ENCODE results near the gene NAT14.

The NAT14 gene

DNA sequence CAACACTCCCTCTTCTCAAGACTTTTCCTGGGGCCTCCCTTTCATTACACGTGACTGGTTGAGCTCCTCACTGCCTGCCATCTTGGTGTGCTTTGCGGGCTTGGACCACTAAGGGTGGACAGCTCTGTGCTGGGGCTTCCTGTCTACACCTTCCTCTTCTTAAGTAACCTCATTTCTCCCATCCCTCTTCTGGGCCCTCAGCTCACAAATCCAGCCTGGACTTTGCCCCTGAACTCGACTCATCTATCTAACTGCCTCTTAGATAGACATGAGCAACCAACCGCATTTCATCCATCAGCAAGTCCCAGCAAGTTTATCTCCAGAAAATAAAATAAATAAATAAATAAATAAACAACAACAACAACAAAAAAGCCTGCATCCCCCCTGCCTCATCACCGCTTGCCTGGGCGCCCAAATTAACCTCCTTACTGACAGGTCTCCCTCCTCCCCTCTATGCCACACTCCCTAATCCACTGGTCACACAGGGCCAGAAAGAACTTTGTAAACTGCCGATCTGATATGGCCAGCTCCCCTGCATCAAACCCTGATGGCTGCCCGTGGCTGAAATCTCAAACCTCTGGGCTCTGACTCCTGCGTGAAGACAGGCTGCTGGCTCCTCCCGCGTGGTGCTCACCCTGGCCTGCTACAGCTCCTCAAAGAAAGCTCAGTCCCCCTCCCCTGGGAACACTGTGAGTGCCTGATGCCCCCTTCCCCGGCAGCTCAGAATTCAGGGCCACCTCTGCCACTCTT is 31.3 kb upstream of the NAT14 start:
- no peak for DNase-seq

DNA sequence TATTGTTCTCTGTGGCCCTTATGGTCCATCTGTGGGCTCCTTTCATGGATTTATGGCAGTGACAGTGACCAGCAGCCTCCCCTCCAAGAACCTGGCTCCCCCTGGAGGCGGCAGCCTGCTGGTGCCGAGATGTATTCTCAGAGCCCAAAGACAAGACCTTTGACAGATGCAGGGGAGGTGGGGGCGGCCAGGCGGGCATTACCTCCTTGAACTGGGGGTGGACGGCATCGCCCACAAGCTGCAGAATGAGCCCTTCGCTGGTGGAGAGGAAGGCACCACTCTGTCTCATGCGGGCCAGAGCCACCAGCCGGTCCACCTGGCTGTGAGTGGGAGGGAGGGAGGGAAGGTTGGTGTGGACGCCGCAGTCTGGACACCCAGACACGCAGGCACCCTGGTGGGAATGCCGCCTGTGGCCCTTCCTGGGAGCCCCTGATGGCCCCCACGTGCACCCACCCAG is 30.2 kb upstream of the NAT14 start:
- peak; percentile 25 to 72 for DNase-seq

DNA sequence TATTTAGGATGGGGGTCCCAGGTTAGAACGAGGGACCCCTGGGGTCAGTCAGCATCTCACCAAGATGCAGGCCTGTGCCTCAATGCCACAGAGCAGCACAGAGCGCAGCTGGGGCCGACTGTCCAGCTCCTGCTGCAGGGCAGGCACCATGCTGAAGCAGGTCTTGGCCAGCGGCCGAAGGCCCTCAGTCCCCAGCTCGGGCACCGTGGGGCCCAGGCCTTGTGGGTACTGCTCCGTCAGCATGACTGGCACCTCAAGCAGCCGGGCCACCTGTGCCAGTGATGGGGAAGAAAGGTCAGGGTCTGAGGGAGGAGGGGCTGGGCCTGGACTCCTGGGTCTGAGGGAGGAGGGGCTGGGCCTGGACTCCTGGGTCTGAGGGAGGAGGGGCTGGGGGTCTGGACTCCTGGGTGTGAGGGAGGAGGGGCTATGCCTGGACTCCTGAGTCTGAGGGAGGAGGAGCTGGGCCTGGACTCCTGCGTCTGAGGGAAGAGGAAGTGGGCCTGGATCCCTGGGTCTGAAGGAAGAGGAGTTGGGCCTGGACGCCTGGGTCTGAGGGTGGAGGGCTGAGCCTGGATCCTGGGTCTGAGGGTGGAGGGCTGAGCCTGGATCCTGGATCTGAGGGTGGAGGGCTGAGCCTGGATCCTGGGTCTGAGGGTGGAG is 29.3 kb upstream of the NAT14 start:
- DNase-seq = no peak

DNA sequence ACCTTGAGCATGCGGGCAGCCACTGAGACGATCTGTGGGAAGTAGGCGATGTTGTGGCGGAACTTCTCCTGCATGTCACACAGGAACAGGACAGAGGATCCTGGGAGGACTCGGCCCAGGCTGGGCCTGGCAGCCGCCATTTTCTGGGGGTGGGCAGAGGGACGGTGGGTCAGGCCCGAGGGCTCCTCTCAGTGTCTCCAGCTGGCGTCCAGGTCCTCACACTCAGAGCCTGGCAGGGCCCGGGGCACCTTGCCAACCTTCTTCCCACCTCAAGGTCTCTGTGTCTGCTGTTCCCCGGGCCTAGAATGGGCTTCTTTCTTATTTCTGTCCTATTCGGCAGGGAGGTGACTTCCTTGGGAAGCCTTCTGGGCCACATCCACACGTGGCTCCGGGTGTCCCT is 28.6 kb upstream of the NAT14 start:
- DNase-seq = no peak

DNA sequence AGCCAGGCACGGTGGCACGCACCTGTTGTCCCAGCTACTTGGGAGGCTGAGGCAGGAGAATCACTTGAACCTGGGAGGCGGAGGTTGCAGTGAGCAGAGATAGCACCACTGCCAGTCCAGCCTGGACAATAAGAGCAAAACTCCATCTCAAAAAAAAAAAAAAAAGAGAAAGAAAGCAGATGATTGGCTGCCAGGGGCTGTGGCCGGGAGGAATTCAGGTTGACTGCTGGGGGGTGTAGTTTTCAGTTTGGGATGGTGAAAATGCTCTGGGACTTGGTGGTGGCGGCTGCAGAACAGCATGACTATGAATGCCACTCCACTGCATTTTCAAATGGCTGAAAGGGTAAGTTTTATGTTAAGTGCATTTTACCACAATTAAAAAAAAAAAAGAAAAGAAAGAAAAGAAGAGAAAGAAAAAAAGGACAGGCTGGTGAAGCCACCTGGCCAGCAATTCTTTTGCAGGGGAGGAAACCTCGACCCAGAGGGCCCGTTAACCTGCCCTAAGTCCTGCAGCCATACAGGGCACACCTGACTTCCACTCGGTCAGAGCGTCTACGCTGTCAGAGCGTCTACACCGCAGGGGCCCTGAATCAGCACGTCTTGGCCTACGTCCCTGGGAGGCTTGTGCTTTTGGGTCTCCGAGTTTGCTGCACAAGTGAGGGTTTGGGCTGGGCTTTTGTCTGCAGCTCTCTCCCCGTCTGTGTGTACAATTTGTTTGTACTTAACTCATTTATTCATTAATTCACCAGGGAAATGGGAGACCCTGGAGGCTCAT is 27.1 kb upstream of the NAT14 start:
- no peak for DNase-seq

DNA sequence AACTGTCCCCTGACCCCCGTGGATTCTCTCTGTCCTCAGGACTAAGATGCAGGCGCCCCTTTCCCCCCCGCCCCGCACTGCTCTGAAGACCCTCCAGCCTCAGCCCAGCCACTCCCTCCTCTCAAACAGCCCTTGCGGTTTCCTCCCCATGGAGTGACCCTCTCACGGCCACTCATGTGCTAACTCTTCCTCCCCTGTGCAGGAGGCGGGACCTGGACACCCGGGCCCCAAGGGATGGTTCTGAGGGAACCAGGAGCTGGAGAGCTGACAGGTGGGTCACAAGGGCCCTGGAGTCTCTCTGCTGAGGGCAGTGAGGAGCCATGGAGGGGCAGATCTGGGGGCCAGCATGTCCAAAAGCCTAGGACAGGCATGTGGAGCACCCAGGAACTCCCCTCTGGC is 25.4 kb upstream of the NAT14 start:
- DNase-seq = peak in 1 of 2 experiments; percentile 56

DNA sequence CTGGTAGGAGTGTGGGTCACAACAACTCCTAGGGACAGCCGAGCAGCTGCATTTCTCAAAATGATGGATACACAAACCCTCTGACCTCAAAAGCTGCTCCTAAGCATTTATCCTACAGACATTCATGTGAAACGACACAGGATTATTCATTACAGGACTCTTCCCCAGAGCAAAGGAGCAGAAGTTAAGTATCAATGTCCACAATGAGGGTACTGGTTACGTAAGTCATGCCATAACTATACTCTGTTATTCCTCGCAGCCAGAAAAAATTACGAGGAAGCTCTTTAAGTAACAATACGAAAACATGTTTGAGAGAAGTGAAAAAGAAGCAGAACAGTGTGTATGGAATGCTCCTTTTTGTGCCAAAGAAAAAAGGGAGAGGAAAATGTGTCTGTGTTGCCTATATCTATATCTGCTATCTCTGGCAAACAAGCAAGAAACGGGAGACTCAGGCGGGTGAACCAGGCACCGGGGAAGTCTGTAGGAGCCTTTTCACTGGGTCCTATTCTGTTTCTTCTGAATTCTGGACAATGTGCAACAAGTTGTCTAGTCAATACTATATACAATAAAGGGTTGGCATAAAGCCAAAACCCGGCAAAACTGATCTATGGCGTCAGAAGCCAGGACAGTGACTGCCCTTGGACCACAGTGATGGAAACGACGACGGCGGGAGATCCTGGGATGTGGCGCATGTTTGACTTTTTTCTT is 24.9 kb upstream of the NAT14 start:
- no peak for DNase-seq

DNA sequence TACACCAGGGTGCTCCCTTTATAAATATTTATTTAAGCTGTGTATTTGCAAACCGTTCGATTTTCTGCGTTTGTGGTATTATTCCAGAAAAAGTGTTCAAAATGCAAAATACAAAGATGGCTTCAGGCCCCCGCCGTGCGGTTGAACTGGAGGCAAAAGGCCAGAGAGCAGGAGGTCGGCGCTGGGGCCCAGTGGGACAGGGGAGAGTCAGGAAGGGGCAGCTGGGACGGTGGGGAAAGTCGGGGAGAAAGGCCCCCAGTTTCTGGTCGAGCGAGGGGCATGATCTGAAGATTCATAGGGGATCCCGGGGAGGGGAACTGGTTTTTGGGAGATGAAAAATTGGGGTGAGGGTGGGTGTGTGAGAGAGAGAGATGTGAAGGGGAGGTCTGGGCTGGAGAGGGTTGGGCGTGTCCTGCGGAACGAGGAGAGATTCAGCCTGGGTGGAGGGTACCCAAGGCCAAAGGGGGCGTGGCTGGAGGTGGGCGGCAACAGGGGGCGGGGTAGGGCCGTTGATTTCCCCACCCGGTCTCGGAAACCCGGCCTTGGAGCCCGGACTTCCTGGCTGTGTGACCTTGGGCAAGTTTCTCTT is 24.2 kb upstream of the NAT14 start:
- DNase-seq = no peak

DNA sequence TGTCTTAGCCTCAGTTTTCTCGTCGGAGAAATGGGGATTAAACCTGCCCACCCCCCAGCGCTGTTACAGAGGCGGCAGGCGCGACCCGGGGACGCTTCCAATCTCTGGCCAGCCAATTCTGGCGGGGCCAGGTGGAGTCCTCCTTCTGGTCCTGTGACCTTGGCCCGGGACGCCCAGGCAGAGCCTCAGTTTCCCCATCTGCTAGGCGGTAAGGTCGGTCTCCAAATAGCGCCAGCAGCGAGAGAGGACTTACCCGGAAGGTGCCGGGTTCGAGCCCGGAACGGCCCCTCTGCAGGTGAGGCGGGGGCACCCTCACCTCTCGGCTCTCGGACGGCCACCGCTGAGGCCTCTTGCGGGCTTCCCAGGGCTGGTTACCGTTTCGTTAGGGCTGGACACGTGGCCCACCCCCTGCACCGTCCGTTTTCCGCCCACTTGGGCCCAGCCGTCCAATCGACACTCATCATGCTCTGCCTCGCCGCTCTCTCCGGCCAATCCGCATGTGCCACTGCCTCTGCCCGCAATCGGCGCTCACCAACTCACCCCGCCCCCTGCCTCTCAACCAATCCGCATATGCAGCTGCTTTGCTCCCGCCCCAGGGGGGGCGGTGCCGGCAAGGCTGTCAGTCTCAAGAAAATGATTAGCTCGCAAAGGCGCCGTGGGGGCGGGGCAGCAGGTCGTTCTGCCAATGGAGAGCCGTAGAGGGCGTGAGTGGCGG is 23.6 kb upstream of the NAT14 start, which contains the start of gene ISOC2:
TSS of gene ISOC2 (minus strand) at position 384 of the 715 bp plus-strand sequence. CDS start 5,156 bp downstream, outside the sequence.
- DNase-seq = peak; percentile 80 to 93

DNA sequence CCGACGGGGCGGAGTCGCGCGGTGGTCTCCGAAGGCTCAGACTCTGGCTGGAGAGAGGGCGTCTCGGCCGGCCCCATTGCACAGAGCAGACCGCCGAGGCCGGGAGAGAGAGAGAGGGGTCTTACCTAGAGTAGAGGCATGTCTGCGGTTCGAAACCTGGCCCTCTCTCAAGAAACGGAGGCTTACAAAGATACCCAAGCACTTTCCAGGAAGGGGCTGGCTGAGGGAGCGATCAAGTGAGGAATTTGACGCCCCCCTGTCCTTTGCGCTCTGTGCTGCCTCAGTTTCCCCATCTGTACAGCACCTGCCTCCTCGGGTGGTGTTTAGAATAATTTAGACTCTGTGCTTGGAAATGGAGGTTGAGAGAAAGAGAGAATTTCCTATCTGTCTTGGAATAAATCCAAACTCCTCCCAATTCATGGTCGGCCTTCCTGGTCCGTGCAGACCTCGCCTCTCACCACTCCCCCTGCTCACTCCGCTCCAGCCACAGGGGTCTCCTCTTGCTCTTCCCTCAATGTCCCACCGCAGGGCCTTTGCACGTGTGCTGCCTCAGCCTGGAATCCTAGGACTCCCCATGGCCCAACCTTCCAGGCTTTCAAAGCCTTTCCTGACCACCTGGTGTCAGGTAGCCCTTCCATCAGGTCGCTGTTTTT is 22.9 kb upstream of the NAT14 start:
- no peak for DNase-seq

DNA sequence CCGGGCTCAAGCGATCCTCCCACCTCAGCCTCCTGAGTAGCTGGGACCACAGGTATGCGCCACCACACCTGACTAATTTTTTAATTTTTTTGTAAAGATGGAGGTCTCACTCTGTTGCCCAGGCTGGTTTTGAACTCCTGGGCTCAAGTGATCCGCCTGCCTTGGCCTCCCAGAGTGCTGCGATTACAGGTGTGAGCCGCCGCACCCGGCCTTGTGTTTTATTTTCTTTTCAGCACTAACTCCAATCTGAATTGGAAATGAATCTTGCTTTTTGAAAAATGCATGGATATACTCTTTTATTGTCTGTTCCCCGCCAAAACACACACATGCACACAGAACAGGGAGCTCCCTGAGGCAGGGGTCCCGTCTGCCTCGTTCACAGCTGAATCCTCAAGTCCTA is 22.3 kb upstream of the NAT14 start:
- DNase-seq = no peak

DNA sequence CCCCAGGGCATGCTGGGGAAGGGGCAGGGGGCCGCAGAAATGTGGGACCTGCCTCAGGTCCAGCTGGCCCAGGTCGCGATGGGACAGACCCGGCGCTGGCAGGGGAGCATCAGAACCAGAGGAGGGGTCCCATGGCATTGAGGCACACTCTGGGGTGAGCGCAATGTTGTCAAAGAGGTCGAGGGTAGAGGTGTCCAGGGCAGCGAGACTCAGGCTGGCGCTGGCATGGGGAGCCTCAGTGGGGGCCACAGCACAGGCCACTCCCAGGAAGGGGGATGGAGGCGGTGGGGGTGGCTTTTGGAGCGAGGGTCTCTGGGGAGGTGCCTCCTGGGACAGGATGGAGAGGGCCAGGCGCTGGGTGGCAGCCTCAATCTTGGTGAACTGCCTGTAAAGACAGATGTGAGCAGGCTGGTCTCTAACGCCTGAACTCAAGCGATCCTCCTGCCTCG is 21.4 kb upstream of the NAT14 start:
- no peak for DNase-seq

DNA sequence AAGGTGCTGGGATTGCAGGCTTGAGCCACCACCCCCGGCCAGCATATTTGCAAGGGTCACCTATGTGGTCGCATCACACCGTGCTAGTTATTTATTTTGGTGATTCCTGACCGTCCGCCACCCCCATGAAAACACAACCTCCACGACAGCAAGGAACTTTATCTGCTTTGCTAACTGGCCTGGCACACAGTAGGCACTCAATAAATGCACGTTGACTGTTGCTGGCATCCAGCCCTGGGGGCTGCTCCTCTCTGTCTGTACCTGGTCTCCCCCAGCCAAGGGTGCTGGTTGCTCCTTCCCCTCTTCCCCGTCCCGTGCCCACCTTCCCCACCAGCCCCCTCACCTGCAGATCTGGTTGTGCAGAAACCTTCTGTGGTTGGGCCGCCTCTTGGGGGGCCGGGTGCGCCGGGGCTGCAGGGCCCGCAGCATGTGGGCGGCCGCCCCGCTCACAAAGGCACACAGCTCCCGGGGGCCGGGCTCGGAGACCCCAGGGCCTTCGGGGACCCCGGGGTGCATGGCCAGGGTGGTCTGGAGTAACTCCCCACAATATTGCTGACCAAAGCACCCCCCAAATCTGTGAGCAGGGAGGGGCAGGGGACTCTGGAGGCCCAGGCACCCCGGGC is 20.8 kb upstream of the NAT14 start:
- no peak for DNase-seq

DNA sequence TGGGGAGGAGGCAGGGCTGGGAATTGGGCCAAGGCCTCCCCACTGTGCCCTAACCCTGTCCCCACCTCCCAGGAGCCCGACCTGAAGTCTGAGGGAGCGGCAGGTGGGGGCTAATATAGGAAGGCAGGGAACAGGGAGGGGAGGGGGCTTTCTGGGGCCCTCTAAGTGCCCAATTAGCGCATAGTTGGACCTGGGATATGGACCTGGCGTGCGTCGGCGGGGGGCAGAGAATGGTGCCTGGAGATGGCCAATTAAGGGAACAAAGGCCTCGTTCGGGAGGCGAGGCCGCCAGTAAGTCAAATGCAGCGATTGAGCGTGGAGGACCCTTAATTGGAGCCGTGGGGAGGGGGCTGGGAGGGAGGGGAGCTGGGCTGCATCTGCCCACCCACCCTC is 20.3 kb upstream of the NAT14 start, which contains the start of gene C19orf85:
TSS of gene C19orf85 (minus strand) at position 90 of the 393 bp plus-strand sequence. CDS start 197 bp downstream, outside the sequence.
- DNase-seq = no peak

DNA sequence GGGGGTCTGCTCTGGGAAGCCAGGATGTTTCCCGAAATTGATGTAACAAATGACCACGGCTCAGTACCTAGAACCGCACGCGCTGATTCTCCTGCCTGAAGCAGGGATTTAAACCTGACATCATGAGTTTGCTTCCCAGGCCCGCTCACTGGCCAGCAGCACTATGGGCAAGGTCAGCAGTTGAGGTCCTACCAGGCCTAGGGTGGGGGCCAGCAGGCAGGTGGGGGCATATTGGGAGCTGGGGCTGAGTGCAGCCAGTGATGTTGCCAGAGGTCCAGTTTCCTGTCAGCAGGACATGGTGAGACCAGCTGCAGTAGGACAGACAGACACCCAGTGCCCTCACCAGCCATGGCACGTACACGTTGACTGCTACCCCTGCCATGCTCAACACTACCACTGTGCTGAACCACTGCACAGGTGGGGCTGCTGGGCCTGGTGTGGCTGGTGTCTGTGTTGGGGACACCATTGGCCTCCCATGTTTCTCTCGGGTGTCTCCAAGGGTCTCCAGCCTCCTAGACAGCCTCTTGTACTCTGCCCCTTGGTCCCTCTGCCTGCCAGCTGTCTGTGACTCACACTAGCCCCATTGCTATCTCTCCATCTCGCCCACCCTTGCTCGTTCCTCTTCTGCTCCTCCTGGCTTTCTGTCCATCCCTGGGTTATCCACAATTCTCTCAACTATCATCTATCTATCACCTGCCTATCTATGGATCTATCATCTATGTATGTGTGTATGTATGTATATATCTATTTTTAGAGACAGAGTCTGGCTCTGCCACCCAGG is 19.3 kb upstream of the NAT14 start:
- DNase-seq = no peak

DNA sequence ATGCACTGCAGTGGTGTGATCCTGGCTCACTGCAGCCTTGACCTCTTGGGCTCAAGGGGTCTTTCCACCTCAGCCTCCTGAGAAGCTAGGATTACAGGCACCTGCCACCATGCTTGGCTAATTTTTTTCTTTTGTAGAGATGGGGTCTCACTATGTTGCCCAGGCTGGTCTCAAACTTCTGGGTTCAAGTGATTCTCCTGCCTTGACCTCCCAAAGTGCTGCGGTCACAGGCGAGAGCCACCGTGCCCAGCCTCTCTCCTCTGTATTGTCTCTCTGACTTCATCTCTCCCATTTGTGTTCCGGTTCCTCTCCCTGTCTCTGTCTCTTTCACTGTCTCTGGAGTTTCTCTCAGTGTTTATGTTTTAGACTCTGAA is 18.8 kb upstream of the NAT14 start:
- no peak for DNase-seq

DNA sequence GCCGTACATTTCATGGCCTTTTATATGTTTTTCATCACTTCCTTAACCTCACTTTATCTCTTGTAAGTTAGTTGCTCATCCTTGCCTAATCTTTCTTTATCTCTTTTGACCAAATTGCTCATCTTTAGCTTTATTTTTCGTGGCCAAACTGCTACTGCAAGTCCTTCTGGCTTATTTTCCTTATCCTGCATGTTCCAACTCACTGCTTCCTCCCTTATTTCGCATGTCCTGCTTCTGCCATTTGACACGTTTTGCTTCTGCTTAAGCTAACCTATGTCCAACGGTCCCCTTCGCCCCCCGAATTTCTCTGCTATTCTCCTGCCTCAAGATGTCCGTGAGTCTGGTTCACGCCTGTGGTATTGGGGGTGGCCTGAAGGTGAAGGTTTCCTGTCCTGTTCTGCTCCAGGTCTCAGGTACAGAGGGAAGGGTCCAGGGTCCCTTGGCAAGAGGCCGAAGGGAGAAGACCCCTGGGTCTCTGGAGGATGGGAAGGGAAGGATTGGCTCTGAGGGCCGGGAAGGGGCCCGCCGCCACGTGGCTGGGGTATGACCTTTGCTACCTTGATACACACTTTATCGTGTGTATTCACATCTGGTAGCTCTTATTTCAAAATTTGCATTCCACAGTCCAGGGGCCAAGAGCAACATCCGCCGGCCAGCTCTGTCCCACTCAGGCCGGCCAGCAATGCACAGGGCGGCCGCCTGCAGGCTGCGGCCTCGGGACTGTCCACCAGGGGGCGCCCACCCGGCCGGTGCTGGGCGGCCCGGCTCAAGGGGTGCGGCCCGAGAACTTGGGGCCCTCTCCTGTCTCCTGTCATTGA is 17.5 kb upstream of the NAT14 start:
- no peak for DNase-seq

DNA sequence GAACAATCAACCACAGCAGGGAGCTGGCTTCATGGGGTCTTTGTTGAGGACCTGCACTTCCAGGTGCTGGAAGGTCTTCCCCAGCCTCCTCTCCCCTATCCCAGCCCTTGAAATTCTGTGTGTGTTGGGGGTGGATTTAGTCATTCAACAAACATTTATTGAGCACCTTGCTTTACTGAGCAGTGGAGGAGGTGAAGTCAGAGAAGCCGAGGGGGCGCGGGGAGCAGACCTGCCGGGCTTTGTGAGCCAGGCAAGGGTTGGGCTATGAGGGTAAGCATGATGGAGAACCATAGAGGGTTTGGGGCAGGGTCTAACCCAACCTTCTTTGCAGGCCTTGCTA is 17.0 kb upstream of the NAT14 start:
- DNase-seq = no peak

DNA sequence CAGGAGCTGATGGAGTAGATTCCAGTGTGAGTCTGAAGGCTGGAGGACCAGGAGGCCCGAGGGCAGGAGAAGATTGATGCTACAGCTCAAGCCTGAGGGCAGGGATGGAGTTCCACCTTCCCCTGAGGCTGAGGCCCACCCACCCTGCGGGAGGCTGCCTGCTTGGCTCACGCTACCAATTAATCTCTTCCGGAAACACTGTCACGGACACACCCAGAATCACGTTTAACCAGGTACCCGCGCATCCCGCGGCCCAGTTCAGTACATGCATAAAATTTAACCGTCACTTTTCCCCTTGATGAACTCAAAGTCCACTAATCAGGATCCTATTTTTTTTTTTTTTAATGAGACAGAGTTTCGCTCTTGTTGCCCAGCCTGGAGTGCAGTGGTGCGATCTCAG is 13.7 kb upstream of the NAT14 start:
- DNase-seq = no peak

Data from NCI-H524 (cell line).